Right cardiac atrium (tissue), 5 donors: ENCODE data around the gene LYSET. TPM values are rescaled to one million over a fixed set of nuclear protein-coding genes. Genes with fewer than 3 reads are reported as not detected.
"Not testable (repeated sequence)": the region's sequence is repeated elsewhere in the genome, so short reads cannot be mapped to it uniquely, and the experiment has no call there.

ENCODE experiments used
- ATAC-seq, 2 donors: fragments of 200-7000 bp; cut with Tn5 transposase; one replicate each; pipeline versions ENCODE4 v1.8.0 to v1.9.1; 2020; ENCODE audit warnings: moderate library complexity in 2 of 2, mild to moderate bottlenecking in 1 of 2
- DNase-seq, 3 donors: peaks; one replicate each; pipeline ENCODE4 v3.0.0-alpha.2; 2020
- H3K27ac ChIP-seq: one replicate; pipeline ENCODE4 v1.5.1; 2013; ENCODE audit warnings: mild to moderate bottlenecking, low read length, control low read depth, moderate library complexity
- H3K27me3 ChIP-seq: one replicate; pipeline ENCODE4 v1.6.1; 2013; ENCODE audit not compliant: control insufficient read depth, insufficient read depth
- H3K4me1 ChIP-seq: one replicate; pipeline ENCODE4 v1.6.1; 2013; ENCODE audit warnings: low read length; ENCODE audit not compliant: control insufficient read depth, insufficient read depth
- H3K4me3 ChIP-seq: one replicate; pipeline ENCODE4 v1.5.1; 2013; ENCODE audit warnings: low read length, control low read depth
- H3K9me3 ChIP-seq: one replicate; pipeline ENCODE4 v1.6.1; 2013; ENCODE audit warnings: low read length; ENCODE audit not compliant: control insufficient read depth
- WGBS: extraction: QIAGEN DNeasy Blood & Tissue Kit; methylation state at CpG from one replicate; pipeline ENCODE4 v1.1.7; 2013; 5-methylcytosine and 5-hydroxymethylcytosine counted together
- intact Hi-C, 4 donors: fragments of 100-400 bp; cut with DNase I; formaldehyde crosslinking; loops; one replicate each; pipeline versions ENCODE4 v1.11.0 to v1.14.0; 2022 to 2023
- polyA plus RNA-seq: library from polyadenylated mRNA; stranded (reverse); fragments of 200-250 nt; gene quantifications from one replicate; pipeline ENCODE4 v1.2.3, GENCODE V29; 2013
- total RNA-seq, 4 donors: library from RNA; stranded (reverse); fragmentation: NEBNext Ultra II Directional; extraction: Animal tissue kit (Norgen Biotek cat#: 25700); gene quantifications; one replicate each; pipeline ENCODE4 v1.2.1, GENCODE V29; 2021
- donor health status: healthy with polysubstance abuse.
- donor health status: DM: no; HTN: yes; CAD: no.
- donor health status: DM: no; HTN: no; CAD: no.
- donor health status: DM: no; HTN: yes; CAD: no; lungs with severe emphysema.
- donor health status: DM: yes; HTN: yes; CAD: no.

Gene LYSET
- total and polyA plus RNA-seq, 5 donors = 17.0 to 20.5 (median 18.8) TPM

DNA sequence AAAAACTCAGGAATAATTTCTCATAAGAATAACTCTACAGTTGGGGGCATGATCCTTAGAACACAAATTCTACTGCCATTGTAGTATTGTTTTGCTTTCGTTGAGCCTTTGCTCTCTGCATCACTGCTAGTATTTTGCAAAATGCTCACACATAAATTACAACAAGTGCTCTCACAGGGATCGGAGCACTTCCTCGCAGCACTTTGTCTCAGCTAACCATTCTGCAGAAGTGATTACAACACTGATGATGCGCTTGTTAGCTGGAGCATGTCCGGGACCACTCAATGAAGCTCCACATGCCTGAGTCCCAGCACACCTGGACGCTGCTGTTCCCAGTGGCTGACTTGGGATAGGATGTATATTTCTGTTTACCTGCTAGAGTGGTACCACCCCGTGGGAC, 32.0 kb upstream of the LYSET start:
- no peak overlapping the region for H3K4me3 ChIP-seq
- H3K27ac ChIP-seq = no peak overlapping the region
- ATAC-seq (no peak), DNase-seq (no peak)
- no peaks in the 10 kb centered on the region for H3K9me3 ChIP-seq
- no peaks in the 10 kb centered on the region for H3K4me1 ChIP-seq
- H3K27me3 ChIP-seq = no peaks in the 10 kb centered on the region
- WGBS = 74% methylated on average over 7 of the region's 7 CpGs
- intact Hi-C loops = loop anchor here in 1 of 4 donors (10.0 kb wide), 1 partner anchor 278 kb away; no protein-coding TSS in a partner anchor

DNA sequence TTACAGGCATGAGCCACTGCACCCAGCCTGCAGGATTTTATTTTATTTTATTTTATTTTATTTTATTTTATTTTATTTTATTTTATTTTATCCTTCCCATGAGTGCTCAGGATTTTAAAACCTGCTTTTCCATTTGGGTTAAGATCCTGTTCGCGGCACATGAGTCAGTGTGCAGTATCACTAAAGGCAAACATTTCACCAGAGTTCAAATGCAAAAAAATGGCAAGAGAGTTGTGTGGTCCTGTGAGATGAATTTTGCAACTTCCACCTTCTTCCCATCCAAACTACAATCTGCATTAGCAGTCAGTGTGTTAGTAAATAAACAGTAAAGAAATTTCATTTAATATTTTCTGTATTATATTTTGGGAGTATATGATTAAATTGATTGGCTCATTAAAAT, 29.4 kb upstream of the LYSET start:
- Histone ChIP-seq H3K27ac (no peak overlapping the region), H3K9me3 (no peaks in the 10 kb centered on the region), H3K4me1 (no peaks in the 10 kb centered on the region), H3K4me3 (no peak overlapping the region), H3K27me3 (no peaks in the 10 kb centered on the region)
- WGBS = 79% methylated on average over 2 of the region's 2 CpGs
- ATAC-seq = no peak
- DNase-seq = no peak
- intact Hi-C loops = loop anchor here in 1 of 4 donors (10.0 kb wide), 1 partner anchor 281 kb away; no protein-coding TSS in a partner anchor

DNA sequence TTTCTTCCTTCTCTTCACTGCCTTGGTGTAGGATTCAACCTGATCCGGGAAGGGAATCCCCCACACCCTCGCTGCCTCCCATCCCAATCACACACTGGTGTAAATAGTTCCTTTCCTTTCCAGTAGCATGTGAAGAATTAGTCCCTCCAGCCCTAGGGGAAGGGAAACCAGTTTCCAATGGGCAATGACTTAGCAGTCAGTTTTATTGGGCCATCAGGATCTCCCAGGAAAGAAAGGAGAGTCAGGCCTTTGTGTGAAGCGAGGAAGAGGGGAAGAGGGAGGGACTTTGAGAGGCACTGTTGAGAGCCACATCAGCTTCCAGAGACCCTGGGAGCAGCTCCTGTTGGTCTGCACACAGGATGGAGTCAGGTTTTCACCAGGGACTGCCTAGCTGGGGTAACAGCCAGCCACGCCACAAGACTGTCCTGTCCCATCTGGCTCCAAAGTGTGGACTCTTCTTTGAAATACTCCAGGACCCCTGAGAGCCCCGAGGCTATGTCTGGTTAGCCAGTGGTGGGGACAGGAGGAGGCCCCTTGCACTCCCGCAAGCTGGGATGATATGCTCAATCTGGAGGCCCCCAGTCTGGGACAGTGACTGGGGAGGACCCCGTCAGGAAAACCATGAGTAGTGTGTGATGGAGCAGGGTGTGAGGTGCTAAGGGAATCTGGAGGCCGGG, 28.3 kb upstream of the LYSET start:
- H3K9me3 ChIP-seq = no peaks in the 10 kb centered on the region
- ATAC-seq (no peak), DNase-seq (no peak)
- H3K4me3 ChIP-seq = no peak overlapping the region
- 81% methylated on average over 8 of the region's 8 CpGs for WGBS
- intact Hi-C loops = loop anchor here in 1 of 4 donors (10.0 kb wide), 1 partner anchor 282 kb away; no protein-coding TSS in a partner anchor
- H3K27me3 ChIP-seq = no peaks in the 10 kb centered on the region
- H3K4me1 ChIP-seq = no peaks in the 10 kb centered on the region
- H3K27ac ChIP-seq = no peak overlapping the region

DNA sequence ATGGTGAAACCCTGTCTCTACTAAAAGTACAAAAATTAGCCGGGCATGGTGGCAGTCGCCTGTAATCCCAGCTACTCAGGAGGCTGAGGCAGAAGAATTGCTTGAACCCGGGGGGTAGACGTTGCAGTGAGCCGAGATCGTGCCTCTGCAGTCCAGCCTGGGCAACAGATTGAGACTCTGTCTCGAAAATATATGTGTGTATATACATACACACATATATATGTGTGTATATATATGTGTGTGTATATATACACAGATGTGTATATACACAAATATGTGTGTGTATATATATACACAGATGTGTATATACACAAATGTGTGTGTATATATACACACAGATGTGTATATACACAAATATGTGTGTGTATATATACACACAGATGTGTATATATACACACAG, 26.8 kb upstream of the LYSET start:
- H3K27me3 ChIP-seq, H3K4me3 ChIP-seq, H3K9me3 ChIP-seq, ATAC-seq, DNase-seq, H3K4me1 ChIP-seq, H3K27ac ChIP-seq: not testable (repeated sequence)
- WGBS = 93% methylated on average over 7 of the region's 7 CpGs
- intact Hi-C loops = loop anchor here in 1 of 4 donors (10.0 kb wide), 1 partner anchor 284 kb away; no protein-coding TSS in a partner anchor

DNA sequence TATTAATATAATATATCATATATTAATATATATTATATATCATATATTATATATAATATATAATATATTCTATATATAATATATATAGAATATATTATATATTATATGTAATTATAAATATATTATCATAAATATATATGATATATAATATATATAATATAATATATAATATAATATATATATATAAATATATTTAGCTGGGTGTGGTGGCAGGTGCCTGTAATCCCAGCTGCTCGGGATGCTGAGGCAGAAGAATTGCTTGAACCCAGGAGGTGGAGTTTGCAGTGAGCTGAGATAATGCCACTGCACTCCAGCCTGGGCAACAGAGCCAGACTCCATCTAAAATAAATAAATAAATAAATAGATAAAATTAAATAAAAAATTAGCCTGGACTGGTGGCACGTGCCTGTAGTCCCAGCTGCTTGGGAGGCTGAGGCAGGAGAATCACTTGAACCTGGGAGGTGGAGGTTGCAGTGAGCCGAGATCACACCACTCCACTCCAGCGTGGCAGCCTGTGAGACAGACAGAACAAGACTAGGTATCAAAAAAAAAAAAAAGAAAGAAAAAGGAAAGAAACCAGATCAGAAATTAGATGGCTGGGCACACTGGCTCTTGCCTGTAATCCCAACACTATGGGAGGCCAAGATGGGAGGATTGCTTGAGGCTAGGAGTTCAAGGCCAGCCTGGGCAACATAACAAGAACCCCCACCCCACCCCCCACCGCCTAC, 25.3 kb upstream of the LYSET start:
- intact Hi-C loops = loop anchor here in 1 of 4 donors (10.0 kb wide), 1 partner anchor 285 kb away; no protein-coding TSS in a partner anchor
- WGBS = 61% methylated on average over 5 of the region's 5 CpGs
- not testable (repeated sequence) for H3K27ac ChIP-seq, H3K4me3 ChIP-seq, H3K9me3 ChIP-seq, H3K4me1 ChIP-seq, H3K27me3 ChIP-seq, DNase-seq, ATAC-seq

DNA sequence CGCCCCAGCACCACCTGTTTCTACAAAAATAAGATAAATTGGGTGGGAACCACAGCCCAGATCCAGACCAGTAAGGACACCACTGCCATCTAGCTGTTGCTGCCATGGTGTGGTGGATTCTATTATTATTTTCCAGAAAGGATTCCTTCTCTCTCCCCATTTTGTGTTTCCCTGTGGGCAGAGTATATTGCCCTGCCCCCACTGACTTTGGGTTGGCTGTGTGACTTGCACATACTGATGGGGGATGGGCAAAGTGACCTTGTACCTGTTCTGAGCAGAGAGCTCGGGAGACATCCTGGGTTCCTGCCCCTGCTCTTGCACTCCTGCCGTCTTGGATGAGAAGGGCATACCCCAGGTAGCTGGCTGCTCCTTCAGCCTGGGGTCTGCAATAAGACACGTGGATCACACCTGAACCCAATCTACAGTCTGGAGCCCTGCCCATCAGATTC, 24.7 kb upstream of the LYSET start:
- DNase-seq (no peak), ATAC-seq (peak in 1 of 2 donors; percentile 21)
- Histone ChIP-seq H3K4me3 (no peak overlapping the region), H3K27me3 (no peaks in the 10 kb centered on the region), H3K4me1 (no peaks in the 10 kb centered on the region), H3K9me3 (no peaks in the 10 kb centered on the region), H3K27ac (no peak overlapping the region)
- intact Hi-C loops = no loop called here
- 33% methylated on average over 4 of the region's 4 CpGs for WGBS

DNA sequence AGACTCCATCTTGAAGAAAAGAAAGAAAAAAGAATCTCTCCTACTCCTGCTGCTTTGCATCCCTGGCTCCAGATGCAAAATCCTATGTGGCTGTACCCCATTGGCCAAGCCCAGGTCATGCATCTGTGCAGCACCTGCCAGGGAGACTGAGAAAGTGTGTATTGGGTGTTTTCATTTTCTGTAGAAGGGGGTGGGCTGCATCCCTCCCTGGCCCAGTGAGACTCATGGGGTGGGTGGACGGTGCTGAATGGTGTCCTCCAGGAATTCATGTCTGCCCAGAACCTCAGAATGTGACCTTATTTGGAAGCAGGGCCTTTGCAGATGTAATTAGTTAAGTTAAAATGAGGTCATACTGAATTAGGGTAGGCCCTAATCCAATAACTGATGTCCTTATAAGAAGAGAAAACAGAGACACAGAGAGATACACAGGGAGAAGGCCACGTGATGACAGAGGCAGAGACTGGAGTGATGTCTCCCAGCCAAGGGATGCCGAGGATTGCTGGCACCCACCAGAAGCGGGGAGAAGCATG, 23.6 kb upstream of the LYSET start:
- Histone ChIP-seq H3K4me1 (no peaks in the 10 kb centered on the region), H3K27me3 (no peaks in the 10 kb centered on the region), H3K4me3 (no peak overlapping the region), H3K9me3 (no peaks in the 10 kb centered on the region), H3K27ac (no peak overlapping the region)
- intact Hi-C loops = no loop called here
- WGBS = 61% methylated on average over 4 of the region's 4 CpGs
- no peak for DNase-seq
- ATAC-seq = no peak

DNA sequence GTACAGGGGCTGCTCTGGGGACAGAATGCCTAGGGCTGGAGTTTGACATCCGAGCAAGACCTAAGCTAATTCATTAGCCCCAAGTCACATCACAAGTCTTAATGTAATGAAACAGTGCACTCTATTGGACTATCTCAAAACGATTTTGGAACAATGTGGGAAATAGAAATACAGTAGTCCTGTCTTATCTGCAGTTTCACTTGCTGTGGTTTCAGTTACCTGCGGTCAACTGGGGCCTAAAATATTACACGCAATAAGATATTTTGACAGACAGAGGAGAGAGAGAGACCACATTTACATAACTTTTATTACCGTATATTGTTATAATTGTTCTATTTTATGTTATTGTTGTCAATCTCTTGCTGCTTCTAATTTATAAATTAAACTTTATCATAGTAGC, 21.6 kb upstream of the LYSET start:
- H3K27me3 ChIP-seq = no peaks in the 10 kb centered on the region
- intact Hi-C loops = no loop called here
- H3K9me3 ChIP-seq = no peaks in the 10 kb centered on the region
- H3K4me1 ChIP-seq = no peaks in the 10 kb centered on the region
- H3K27ac ChIP-seq = no peak overlapping the region
- ATAC-seq (no peak), DNase-seq (no peak)
- 67% methylated on average over 5 of the region's 5 CpGs for WGBS
- no peak overlapping the region for H3K4me3 ChIP-seq

DNA sequence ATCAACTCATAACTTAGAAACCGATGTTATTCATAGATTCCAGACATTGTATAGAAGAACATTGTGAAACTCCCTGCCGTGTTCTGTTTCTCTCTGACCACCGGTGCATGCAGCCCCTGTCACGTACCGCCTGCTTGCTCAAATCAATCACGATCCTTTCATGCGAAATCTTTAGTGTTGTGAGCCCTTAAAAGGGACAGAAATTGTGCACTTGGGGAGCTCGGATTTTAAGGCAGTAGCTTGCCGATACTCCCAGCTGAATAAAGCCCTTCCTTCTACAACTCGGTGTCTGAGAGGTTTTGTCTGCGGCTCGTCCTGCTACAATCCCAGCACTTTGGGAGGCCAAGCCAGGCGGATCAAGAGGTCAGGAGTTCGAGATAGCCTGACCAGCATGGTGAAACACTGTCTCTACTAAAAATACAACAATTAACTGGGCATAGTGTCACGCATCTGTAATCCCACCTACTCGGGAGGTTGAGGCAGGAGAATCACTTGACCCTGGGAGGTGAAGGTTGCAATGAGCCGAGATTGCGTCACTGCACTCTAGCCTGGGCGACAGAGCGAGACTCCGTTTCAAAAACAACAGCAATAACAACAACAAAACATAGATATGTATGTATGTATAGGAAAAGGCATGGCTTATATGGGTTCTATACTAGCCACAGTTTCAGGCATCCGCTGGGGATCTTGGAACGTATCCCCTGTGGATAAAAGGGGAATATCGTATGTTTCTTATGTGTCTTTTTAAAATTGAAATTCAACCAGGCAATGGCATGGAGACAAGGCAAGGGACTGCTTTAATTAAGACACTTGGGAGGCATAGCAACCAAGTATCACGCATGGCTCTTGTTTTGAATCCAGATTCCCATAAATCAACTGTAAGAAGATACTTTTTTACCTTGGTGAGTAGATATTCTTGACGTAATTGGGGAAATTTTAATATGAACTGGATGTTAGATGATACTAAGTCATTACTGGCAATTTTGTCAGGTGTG, 19.5 kb upstream of the LYSET start:
- H3K4me3 ChIP-seq, H3K9me3 ChIP-seq, H3K4me1 ChIP-seq, H3K27me3 ChIP-seq, H3K27ac ChIP-seq, intact Hi-C loops, DNase-seq, ATAC-seq: not testable (repeated sequence)
- 85% methylated on average over 26 of the region's 26 CpGs for WGBS

DNA sequence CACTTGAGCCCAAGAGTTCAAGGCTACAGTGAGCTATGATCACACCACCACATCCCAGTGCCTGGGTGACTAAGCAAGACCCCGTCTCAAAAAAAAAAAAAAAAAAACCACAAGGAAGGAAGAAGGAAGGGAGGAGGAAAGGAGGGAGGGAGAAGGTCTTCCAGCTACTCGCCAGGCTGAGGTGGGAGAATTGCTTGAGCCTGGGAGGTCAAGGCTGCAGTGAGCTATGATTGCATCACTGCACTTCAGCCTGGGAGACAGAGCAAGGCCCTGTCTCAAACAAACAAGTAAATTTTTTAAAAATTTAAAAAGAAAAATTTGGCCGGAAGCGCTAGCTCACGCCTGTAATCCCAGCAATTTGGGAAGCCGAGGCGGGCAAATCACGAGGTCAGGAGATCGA, 16.5 kb upstream of the LYSET start:
- H3K9me3 ChIP-seq, H3K4me3 ChIP-seq, intact Hi-C loops, DNase-seq, H3K4me1 ChIP-seq, ATAC-seq, H3K27me3 ChIP-seq, H3K27ac ChIP-seq: not testable (repeated sequence)
- 84% methylated on average over 9 of the region's 9 CpGs for WGBS
